Endothelial cell of hepatic sinusoid (primary cell): ENCODE results near the gene TNS4.

Experiments
- in situ Hi-C: cut with HindIII; loops from 2 replicates; pipeline ENCODE4 v1.10.0; 2017; ENCODE audit warnings: low sequenced_read_pairs

Gene TNS4

GRCh38 chr17:40535924-40536294, 34.5 kb upstream of the TNS4 start:
- in situ Hi-C loops, result no loop called here

GRCh38 chr17:40535438-40535837, 34.0 kb upstream of the TNS4 start:
- in situ Hi-C loops, result no loop called here

- in situ Hi-C loops, result loop anchor here (5.0 kb wide), 1 partner anchor 97 kb away; no protein-coding TSS in a partner anchor
Measured at GRCh38 chr17:40534371-40535189, 33.2 kb upstream of the TNS4 start.

DNA sequence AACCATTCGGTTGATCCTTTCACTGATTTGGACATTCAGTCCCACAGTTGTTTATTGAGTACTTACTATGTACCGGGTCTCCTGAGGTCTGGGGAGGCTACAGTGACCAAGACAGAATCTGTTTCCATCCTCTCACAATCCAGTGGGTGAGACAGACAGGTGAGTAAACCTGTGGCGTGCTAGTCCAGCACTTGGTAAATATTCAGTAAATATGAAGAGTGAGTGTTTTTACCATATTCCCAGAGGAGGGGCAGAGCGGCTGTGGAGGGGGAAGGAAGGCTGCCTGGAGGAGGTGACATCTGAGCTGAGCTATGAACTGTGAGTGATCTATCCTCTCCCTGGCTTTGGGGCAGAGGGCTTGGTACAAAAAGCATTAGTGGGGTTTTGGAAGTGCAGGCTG, 32.5 kb upstream of the TNS4 start:
- in situ Hi-C loops, result loop anchor here (5.0 kb wide), 1 partner anchor 97 kb away; no protein-coding TSS in a partner anchor

DNA sequence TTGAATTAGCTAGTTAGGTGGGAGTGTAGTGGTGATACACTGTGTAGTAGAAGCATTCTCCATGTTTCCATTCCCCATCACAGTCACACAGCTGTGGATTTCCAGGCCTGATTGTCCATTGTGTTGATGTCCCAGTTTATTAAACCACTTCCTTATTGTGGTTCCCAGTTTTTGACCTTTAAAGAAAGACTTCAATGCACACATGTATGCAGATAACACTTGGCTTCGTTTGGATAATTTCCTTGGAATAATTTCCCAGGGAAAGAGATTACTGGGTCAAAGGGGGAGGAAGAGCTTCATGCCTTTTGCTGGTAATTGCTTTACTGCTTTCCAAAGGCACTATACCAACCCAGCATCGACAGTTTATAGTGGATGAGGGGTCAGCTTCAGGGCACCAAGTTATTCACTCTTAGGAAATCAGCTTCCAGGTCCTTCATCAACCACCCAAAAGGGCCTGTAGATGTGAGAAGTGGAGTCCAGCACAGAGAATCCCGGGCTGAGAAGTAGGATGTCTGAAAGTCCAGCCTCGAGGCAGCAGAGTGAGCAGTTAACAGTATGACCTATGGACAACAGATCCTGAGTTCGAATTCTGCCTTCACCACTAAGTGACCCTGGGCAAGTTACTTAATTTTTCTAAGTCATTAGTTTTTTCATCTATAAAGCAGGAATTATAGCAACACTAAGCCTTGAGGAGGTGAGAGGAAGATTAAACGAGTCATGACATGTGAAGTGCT, 31.3 kb upstream of the TNS4 start:
- in situ Hi-C loops, result loop anchor here (5.0 kb wide), 1 partner anchor 95 kb away; no protein-coding TSS in a partner anchor

DNA sequence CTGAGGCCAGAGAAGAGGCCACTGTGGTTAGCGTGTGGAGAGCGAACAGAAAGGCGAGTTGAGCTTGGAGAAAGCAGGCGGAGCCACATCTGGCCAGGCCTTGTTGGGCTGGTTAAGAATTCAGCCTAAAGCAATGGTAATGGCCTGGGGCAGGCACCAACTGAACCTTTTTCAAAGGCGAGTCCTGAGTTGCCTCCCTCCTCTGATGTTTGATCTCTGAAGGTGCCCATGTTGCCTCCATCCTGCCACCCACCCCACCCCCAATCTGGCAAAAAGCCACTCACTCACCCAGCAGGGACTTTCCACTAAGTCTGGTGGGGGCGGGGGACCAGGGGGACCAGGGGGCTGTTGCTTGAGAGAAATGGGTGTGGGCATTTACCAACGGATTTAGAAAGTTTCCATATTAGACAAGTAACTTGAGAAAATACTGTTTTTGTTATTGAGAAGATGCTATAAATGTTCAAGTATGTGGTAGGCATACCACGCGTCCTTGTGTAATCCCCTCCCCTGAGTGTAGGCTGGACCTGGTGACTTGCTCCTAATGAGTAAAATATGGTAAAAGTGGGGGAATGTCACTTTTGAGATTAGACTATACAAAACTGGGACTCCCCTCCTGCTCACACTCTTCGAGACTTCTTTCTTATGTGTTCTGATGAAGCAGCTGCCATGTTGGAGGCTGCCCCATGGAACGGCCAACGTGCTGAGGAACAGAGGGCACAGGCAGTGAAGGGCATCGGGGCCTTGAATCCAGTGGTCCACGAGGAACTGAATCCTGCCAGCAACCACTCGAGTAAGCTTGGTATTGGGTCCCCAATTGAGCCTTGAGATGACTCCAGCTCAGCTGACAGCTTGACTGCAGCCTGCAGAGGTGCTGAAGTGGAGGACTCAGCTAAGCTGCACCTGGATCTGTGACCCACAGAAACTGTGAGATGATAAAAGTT, 29.9 kb upstream of the TNS4 start:
- in situ Hi-C loops, result loop anchor here (5.0 kb wide), 1 partner anchor 94 kb away; no protein-coding TSS in a partner anchor

DNA sequence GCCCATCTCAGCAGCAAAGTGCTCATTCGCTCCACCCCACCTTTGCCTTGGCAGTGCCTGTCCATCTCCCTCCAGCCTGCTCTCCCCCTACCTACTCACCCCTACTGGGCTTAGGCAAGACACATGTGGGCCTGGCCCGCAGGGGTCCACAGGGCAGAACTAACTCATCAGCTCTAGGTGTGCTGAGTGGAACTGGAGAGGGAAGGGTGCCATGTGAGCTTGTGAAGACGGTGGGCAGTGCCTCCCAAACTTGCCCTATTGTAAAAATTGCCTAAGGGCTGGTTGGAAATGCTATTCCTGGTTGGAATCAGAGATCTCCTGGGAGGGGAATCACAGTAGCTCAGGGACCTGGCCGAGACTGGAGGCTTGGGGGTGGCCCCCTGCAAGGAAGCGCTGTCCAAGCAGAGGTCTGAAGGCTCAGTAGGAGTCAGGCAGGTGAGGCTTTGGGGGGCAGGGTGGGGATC, 29.1 kb upstream of the TNS4 start:
- in situ Hi-C loops, result loop anchor here (5.0 kb wide), 1 partner anchor 93 kb away; no protein-coding TSS in a partner anchor

DNA sequence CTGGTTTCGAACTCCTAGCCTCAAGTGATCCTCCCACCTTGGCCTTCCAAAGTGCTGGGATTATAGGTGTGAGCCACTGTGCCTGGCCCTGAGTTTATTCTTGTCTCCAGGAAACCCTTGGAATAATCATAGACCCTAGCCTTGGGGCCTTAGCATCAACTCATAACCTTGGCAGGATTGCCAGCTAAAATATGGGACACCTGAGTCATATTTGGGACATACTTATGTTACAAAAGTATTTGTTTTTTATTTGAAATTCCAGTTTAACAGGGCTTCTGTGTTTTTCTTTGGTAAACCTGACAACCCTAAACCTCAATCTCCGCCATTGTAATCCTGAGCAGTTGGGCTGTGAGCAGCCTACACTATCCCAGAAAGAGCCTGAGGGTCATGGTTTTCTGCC, 28.6 kb upstream of the TNS4 start:
- in situ Hi-C loops, result loop anchor here (5.0 to 10.0 kb wide), 3 partner anchors 55 to 355 kb away; partner anchors contain the start of gene RAPGEFL1

- in situ Hi-C loops, result loop anchor here (10.0 kb wide), 2 partner anchors 56 to 354 kb away; partner anchors contain the start of gene RAPGEFL1
Measured at GRCh38 chr17:40528692-40529417, 27.4 kb upstream of the TNS4 start.

GRCh38 chr17:40526668-40527067, 25.2 kb upstream of the TNS4 start:
- in situ Hi-C loops, result loop anchor here (10.0 kb wide), 2 partner anchors 58 to 352 kb away; partner anchors contain the start of gene RAPGEFL1

DNA sequence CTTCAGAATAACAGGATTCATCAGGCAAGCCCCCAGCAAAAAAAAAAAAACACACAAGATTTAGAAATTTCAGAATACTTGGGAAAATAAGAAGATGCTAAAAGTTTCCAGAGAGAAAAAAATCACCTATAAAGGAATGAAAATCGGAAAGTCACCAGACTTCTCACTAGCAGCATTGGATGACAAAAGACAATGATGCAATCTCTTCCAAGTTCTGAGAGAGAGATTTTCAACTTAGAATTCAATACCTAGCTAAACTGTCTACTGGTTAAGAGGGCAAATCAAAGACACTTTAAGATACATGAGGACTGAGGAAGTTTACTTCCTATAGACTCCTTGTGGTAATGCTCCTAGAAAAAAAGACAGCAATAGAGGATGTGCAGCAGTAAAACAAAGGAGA, 23.9 kb upstream of the TNS4 start:
- in situ Hi-C loops, result loop anchor here (10.0 kb wide), 2 partner anchors 60 to 350 kb away; partner anchors contain the start of gene RAPGEFL1

DNA sequence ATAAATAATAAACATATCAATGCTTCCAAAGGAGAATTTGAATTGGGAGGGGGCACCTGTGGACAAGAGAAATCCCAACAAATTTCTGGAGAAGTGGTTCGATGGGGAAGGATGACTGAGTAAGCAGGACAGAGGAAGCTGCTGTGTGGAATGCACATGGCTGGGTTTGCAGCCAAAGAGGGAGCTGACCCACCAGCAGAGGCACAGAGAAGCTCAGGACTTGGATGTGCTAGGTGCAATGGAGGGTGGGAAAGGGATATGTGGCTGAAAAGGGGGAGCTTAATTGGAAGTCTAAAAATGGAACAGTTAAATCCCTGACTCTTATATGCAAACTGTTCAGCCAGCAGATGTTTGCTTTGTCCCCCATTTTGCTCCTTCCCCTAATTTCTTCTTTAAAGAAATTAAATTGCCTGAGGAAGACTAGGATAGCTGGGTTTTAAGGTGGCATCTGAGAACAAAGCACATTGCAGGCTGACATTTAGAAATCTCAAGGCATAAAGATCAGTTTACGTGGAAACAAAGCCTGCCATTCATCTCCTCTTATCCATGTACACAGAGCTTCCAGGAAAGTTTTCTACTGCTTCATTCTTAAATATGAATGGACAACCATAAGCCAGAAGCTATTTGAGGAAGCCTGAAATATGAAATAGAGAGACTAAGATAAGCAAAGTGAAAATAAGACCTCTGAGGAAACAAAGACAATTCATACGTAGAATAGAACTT, 23.0 kb upstream of the TNS4 start:
- in situ Hi-C loops, result loop anchor here (10.0 kb wide), 2 partner anchors 60 to 350 kb away; partner anchors contain the start of gene RAPGEFL1

DNA sequence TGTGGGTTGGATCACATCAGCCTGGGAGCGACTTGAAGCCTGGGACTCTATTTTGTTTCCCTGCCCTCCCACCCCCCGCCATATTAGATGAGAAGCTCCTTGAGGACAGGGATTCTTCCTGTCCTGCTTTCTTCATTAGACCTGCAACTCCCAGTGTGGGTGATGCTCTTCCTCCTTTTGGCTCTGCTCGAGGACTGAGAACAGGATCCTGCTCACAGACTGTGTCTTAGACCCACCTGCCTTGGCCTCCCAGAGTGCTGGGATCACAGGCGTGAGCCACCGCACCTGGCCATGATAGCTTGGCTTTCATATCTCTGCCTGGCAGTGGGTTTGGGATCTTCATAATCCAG, 21.5 kb upstream of the TNS4 start:
- in situ Hi-C loops, result loop anchor here (10.0 kb wide), 2 partner anchors 62 to 348 kb away; partner anchors contain the start of gene RAPGEFL1

GRCh38 chr17:40522250-40522960, 21.0 kb upstream of the TNS4 start:
- in situ Hi-C loops, result loop anchor here (10.0 kb wide), 2 partner anchors 62 to 348 kb away; partner anchors contain the start of gene RAPGEFL1

DNA sequence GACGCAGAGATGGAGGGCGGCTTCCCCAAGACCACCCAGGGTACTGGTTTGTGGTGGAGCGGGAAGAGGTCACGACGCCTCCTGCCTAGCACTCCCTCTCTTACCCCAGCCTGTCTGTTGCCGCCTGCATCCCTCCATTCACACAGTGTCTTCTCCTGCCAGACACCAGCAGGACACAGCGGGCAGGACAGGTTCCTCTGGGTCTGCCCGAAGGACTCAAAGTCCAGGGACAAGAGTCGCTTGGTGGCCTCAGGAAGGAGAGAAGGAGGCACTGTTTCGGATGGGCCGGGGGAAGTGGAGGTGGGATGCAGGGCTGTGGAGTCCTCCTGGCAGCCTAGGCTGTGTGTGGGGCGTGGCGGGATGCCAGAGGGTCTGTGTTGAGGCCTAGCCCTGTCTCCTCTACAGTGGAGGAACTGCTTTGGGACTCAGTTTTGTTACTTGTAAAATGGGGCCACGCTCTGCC, 19.6 kb upstream of the TNS4 start:
- in situ Hi-C loops, result loop anchor here (10.0 kb wide), 2 partner anchors 64 to 346 kb away; partner anchors contain the start of gene RAPGEFL1

DNA sequence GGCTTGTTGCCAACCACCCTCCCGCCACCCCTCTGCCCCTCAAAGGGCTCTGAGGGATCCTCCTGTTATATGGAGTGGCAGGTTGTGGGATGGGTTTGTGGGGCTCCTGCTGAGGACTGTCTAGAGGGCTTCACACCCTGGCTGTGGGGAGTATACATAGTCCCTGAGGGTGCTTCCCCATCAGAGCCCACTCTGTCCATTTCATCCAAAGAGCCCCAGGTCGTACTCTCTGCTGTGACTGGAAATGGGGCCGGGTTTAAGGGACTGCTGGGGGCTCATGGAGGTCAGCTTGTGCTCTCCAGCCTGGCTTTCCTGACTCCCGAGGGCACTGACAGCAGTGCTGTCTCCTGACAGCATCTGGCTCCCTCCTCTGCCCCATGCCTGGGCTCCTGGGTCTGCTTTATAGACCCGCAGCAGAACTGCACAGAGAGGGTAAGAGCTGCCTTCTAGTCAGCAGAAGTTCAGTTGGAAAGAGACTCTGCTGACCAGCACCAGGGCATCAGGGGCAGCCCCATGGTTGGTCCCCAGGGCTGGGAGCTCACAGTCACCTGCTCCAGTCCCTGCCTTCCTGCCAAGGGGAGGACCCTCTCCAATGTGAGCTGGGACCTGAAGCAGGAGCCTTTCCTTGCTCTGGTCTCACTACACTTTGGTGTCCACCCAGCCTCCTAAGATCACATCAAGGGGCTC, 17.8 kb upstream of the TNS4 start:
- in situ Hi-C loops, result no loop called here

DNA sequence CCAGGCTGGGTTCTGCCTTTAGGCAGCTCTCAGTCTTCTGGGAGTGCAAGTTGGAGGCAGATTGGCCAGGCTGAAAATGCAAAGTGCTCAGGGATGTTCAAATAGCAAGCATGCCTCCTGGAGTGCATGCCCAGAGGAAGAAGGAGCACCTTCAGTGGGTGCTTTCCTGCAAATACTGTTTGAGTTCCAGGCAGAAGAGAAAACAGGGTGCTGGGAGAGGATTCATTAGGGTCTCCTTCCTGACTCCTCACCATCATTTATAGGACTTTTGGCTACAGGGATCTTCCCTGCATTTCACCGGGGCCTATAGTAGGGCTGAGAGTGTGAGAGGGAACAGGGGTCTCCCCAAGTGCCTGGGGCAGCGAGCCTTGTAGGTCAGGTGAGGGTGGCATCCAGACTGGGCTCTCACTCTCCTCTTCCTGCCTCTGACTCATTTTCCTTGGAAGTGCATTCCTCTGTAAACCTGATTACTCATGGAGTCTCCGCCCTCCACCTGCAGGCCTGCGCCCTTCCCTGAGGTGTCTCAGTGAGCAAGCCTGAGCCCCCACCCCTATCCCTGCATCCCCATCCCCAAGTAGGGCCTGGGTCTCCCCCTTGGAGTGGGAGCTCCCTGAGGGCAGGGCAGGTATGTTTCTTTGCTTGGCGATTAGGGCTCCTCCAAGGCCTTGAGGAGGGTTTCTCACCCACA, 17.1 kb upstream of the TNS4 start:
- in situ Hi-C loops, result no loop called here
